ENCODE measurements around the gene RUNDC1. TPM values are rescaled to one million over a fixed set of nuclear protein-coding genes. Genes with fewer than 3 reads are reported as not detected.
"Not testable (repeated sequence)": the region's sequence is repeated elsewhere in the genome, so short reads cannot be mapped to it uniquely, and the experiment has no call there.

Gene RUNDC1
- total RNA-seq, 1 experiment from 2014 or later, result 13.4 TPM

- no peaks in the 10 kb centered on the region for H3K9me3 Mint-ChIP-seq (ENCODE audit: unreplicated experiment)
- intact Hi-C loops (cut with micrococcal nuclease), result no loop called here
- ChIA-PET POLR2A (interaction anchor here (1.0 kb wide), 1 partner anchor 10 kb away, joined by 5 read pairs; no protein-coding TSS in a partner anchor), CTCF (no interaction called here)
- DNase-seq (ENCODE audit: unreplicated experiment), result no peak
- no TSS peak for BruUV-seq (replicated peaks)
- TF ChIP-seq, protein P1, sequence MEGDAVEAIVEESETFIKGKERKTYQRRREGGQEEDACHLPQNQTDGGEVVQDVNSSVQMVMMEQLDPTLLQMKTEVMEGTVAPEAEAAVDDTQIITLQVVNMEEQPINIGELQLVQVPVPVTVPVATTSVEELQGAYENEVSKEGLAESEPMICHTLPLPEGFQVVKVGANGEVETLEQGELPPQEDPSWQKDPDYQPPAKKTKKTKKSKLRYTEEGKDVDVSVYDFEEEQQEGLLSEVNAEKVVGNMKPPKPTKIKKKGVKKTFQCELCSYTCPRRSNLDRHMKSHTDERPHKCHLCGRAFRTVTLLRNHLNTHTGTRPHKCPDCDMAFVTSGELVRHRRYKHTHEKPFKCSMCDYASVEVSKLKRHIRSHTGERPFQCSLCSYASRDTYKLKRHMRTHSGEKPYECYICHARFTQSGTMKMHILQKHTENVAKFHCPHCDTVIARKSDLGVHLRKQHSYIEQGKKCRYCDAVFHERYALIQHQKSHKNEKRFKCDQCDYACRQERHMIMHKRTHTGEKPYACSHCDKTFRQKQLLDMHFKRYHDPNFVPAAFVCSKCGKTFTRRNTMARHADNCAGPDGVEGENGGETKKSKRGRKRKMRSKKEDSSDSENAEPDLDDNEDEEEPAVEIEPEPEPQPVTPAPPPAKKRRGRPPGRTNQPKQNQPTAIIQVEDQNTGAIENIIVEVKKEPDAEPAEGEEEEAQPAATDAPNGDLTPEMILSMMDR (IDR thresholded peaks at IDR 0.05; ENCODE audit: unreplicated experiment), result no peak
- H3K36me3 Mint-ChIP-seq (ENCODE audit: insufficient read depth, unreplicated experiment), result no peaks in the 10 kb centered on the region
- H3K4me3 Mint-ChIP-seq (ENCODE audit: unreplicated experiment), result no peak overlapping the region
- no peaks in the 10 kb centered on the region for H3K27me3 Mint-ChIP-seq (ENCODE audit: insufficient read depth, unreplicated experiment)
- H3K4me1 Mint-ChIP-seq (ENCODE audit: insufficient read depth, unreplicated experiment), result peaks cover 6% of the 10 kb centered on the region
- H3K27ac Mint-ChIP-seq (ENCODE audit: low read depth, unreplicated experiment), result peak overlapping the region; percentile 27
Observed at GRCh38 chr17:42975265-42975664, 5.1 kb upstream of the RUNDC1 start.

DNA sequence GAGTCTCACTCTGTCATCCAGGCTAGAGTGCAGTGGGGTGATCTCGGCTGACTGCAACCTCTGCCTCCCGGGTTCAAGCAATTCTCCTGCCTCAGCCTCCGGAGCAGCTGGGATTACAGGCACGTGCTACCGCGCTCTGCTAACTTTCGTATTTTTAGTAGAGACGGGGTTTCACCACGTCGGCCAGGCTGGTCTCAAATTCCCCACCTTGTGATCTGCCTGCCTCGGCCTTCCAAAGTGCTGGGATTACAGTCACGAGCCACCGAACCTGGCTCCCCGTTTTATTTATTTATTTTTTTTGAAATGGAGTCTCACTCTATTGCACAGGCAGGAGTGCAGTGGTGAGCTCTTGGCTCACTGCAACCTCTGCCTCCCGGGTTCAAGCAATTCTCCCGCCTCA lies 4.7 kb upstream of the RUNDC1 start:
- CTCF ChIA-PET, result interaction anchor here (0.6 kb wide), 1 partner anchor 139 kb away, joined by 3 read pairs; no protein-coding TSS in a partner anchor
- BruUV-seq (replicated peaks); H3K4me3 Mint-ChIP-seq (ENCODE audit: unreplicated experiment); H3K4me1 Mint-ChIP-seq (ENCODE audit: insufficient read depth, unreplicated experiment); H3K36me3 Mint-ChIP-seq (ENCODE audit: insufficient read depth, unreplicated experiment); intact Hi-C loops (cut with micrococcal nuclease); H3K9me3 Mint-ChIP-seq (ENCODE audit: unreplicated experiment); DNase-seq (ENCODE audit: unreplicated experiment); H3K27me3 Mint-ChIP-seq (ENCODE audit: insufficient read depth, unreplicated experiment): not testable (repeated sequence)
- POLR2A ChIA-PET, result interaction anchor here (0.7 to 1.0 kb wide), 4 partner anchors 11 to 203 kb away, joined by 3 to 5 read pairs (median 3); partner anchors contain the start of gene VPS25
- peak overlapping the region; percentile 27 for H3K27ac Mint-ChIP-seq (ENCODE audit: low read depth, unreplicated experiment)

- TF ChIP-seq, protein P1 (IDR thresholded peaks at IDR 0.05; ENCODE audit: unreplicated experiment), result no peak
- no TSS peak for BruUV-seq (replicated peaks)
- CTCF ChIA-PET, result interaction anchor here (1.0 to 1.1 kb wide), 2 partner anchors 9 to 11 kb away, joined by 3 read pairs; no protein-coding TSS in a partner anchor
- Mint-ChIP-seq H3K9me3 (ENCODE audit: unreplicated experiment) (no peaks in the 10 kb centered on the region), H3K36me3 (ENCODE audit: insufficient read depth, unreplicated experiment) (peaks cover 33% of the 10 kb centered on the region), H3K27me3 (ENCODE audit: insufficient read depth, unreplicated experiment) (no peaks in the 10 kb centered on the region), H3K27ac (ENCODE audit: low read depth, unreplicated experiment) (peak within 1 kb of the TSS; percentile 82), H3K4me3 (ENCODE audit: unreplicated experiment) (peak within 1 kb of the TSS; percentile 95), H3K4me1 (ENCODE audit: insufficient read depth, unreplicated experiment) (peaks cover 12% of the 10 kb centered on the region)
- POLR2A ChIA-PET, result interaction anchor here (0.6 to 4.1 kb wide), 5 partner anchors 11 to 494 kb away, joined by 3 to 46 read pairs (median 12); partner anchors contain the start of genes AARSD1 and RPL27
- DNase-seq (ENCODE audit: unreplicated experiment), result peak; percentile 38
- intact Hi-C loops (cut with micrococcal nuclease), result no loop called here
Observed at GRCh38 chr17:42979511-42980273, 673 bp upstream of the RUNDC1 start, which contains the start of gene PTGES3L. TSS of gene PTGES3L (minus strand) at chr17:42980080. CDS start at chr17:42980053, 27 bp downstream.

- TF ChIP-seq, protein P1 (IDR thresholded peaks at IDR 0.05; ENCODE audit: unreplicated experiment), result peak; percentile 36
- intact Hi-C loops (cut with micrococcal nuclease), result no loop called here
- DNase-seq (ENCODE audit: unreplicated experiment), result peak; percentile 50
- Mint-ChIP-seq H3K27ac (ENCODE audit: low read depth, unreplicated experiment) (peak overlapping the region; percentile 82), H3K4me3 (ENCODE audit: unreplicated experiment) (peak overlapping the region; percentile 95), H3K27me3 (ENCODE audit: insufficient read depth, unreplicated experiment) (no peaks in the 10 kb centered on the region), H3K9me3 (ENCODE audit: unreplicated experiment) (no peaks in the 10 kb centered on the region), H3K4me1 (ENCODE audit: insufficient read depth, unreplicated experiment) (peaks cover 12% of the 10 kb centered on the region), H3K36me3 (ENCODE audit: insufficient read depth, unreplicated experiment) (peaks cover 45% of the 10 kb centered on the region)
- POLR2A ChIA-PET, result interaction anchor here (0.6 to 4.1 kb wide), 10 partner anchors 10 to 426 kb away, joined by 3 to 46 read pairs (median 4); partner anchors contain the start of genes AARSD1, NBR1, PSME3 and RPL27
- TSS peak; percentile 39 for BruUV-seq (replicated peaks)
- CTCF ChIA-PET, result no interaction called here
Observed at GRCh38 chr17:42980766-42981397, 517 bp downstream of the RUNDC1 start.
